ENCODE data around the gene ZNF710.
"Not testable (repeated sequence)": the region's sequence is repeated elsewhere in the genome, so short reads cannot be mapped to it uniquely, and the experiment has no call there.

Gene ZNF710

DNA sequence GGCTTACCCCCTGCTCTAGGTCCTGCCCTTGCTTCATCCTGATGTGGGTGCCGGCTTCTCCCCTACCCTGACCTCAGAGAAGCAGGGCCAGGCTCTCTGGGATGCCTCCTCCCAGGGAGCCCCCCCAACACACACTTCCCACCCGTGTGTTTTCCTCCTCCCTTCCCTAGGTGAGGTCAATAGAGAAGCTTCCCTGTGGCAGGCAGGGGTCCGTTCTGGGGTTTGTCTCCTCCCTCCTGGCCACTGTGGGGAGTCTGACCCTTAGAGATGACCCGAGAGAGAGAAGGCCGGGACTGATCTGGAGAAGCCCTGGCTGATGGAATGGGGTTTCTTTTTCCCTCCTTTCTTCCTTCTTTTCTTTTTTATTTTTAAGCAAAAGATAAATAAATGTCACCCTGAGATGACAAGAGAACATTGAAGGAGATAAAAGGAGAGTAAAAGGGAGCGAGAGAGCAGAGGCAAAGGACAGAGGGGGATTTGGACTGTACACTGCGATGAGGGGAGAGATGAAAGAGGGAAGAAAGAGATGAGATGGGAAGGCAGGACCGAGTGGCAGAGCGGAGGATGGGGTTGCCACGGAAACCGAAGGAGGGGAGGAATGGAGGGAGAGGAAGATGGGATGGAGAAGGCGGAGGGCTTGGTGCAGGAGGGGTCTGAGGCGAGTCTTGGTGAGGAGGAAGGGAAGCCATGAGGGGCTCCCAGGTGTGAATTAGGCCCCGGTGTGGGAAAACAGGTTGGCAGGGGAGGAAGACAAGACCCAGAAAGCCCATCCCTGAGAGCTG, 52.8 kb downstream of the ZNF710 start:
- H3K27ac ChIP-seq = no peak overlapping the region
- no peak for DNase-seq (ENCODE audit: low read depth, low spot score)

DNA sequence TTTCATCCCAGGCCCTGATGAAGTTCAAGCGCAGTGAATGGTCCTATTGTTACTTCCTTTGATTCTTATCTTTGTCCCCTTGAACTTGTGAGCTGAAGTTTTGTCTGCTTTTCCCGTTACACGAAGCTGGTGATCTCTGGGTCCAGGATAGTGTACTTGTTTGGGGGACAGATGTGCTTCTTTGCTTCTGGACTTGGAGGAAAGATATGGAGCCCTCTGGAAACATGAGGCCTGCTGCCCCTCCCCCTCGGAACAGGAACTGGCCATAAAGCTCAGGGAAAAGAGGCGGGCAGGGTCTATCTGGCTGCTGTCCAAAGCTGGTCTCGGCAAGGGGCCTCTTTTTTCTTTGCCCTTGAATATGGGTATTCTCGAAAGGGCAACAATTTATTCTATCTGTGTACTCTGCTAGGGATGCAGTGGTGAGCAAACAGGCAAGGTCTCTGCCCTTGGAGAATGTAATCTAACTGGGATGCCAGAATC, 53.5 kb downstream of the ZNF710 start:
- peak overlapping the region; percentile 30 for H3K27ac ChIP-seq
- DNase-seq (ENCODE audit: low read depth, low spot score) = no peak

DNA sequence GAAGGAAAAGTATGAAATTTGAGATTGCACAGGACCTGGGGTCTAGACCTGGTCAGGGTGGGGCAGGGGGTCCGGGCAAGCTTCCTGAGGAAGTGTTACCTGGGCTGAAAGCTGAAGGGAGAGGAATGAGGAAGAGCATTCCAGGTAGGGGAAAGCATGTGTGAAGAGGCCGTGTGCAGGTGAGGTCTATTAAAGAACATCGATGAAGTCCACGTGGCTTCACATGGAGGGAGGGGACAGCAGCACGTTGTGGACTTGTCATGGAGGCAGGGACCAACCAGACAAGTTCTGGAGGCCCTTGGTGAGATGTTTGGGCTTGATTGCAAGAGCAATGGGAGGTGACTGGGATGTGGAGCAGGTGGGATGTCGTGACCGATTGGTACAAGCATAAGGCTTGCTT, 54.1 kb downstream of the ZNF710 start:
- peak overlapping the region; percentile 30 for H3K27ac ChIP-seq
- DNase-seq (ENCODE audit: low read depth, low spot score) = no peak

- DNase-seq (ENCODE audit: low read depth, low spot score) = no peak
- H3K27ac ChIP-seq = no peak overlapping the region
These were observed 55.4 kb downstream of the ZNF710 start for GRCh38 chr15:90056529-90056928.

DNA sequence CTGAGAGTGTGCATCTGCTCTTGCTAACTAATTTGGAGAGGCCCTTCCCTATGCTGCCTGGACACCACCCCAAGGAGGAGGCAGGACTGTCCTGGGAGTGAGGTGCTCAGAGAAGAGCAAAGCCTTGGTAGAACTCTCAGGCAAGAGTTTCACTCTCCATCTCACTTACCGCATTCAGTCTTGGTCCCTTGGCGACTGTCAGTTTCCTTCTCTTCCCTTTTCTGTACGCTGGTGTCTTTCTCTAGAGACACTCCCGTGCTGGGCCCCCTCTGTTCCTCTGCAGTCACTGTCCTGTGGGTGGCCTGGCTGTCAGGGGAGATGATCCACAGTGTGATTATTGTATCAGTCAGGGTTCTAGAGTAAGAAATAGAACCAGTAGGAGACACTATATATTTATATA, 57.2 kb downstream of the ZNF710 start:
- H3K27ac ChIP-seq = peak overlapping the region; percentile 81
- no peak for DNase-seq (ENCODE audit: low read depth, low spot score)

DNA sequence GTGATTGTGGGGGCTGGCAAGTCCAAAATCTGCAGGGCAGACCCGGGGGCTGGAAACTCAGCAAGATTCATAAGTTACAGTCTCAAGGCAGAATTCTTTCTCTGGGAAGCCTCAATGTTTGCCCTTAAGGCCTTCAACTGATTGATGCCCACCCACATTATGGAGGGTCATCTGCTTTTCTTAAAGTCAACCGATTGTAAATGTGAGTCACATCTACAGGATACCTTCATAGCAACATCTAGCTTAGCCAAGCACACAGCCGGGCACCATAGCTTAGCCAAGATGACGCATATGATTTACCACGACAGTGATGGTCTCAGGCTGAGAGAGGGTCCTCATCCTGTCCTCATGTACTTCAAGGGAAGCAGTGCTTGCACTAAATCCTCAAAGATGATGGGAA, 57.7 kb downstream of the ZNF710 start:
- no peak for DNase-seq (ENCODE audit: low read depth, low spot score)
- H3K27ac ChIP-seq = peak overlapping the region; percentile 81

- no peak for DNase-seq (ENCODE audit: low read depth, low spot score)
- peak overlapping the region; percentile 81 for H3K27ac ChIP-seq
These were observed 58.3 kb downstream of the ZNF710 start for GRCh38 chr15:90059208-90059985.

- no peak for DNase-seq (ENCODE audit: low read depth, low spot score)
- peak overlapping the region; percentile 81 for H3K27ac ChIP-seq
These were observed 59.7 kb downstream of the ZNF710 start for GRCh38 chr15:90060797-90061196.

- H3K27ac ChIP-seq = peak overlapping the region; percentile 81
- no peak for DNase-seq (ENCODE audit: low read depth, low spot score)
These were observed 60.9 kb downstream of the ZNF710 start for GRCh38 chr15:90062023-90062442.

- peak; percentile 45 for DNase-seq (ENCODE audit: low read depth, low spot score)
- peak overlapping the region; percentile 81 for H3K27ac ChIP-seq
These were observed 61.4 kb downstream of the ZNF710 start for GRCh38 chr15:90062462-90062932.

DNA sequence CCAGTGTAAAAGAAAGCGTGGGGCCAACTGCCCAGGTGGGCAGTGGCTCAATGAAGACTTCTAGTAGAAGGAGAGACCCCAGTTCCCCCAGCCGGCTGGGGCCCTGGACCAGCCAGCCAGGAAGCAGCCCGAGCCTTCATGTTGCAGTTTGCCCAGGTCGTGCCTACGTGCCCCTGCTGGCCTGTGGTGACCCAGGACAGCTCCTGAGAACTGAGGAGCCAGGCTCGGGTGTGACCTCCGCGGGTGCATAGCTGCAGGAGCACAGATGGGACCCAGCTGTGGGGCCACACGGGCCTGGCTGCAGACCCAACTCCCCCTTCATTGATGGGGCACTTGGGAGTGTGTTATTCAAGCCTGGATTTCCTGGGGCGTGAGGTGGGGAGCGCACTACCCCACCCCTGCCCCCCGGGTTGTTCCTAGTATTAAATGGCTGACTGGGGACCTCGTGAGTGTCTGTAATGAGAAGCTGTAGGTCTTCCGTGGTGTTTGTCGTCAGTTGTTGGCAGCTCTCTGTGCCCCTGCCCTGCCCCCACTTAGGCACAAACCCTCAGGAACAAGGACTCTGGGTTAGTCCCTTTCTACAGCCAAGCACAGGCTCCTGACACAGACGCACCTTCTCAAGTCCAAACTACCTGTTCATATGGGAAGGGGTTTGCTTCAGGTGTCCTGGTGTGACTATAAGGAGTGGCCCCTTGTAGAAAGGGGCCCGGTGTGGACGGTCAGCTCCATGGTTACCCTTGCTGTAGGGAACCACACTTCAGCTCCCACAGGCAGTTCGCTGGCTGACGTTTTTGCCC, 62.0 kb downstream of the ZNF710 start:
- H3K27ac ChIP-seq = peak overlapping the region; percentile 81
- DNase-seq (ENCODE audit: low read depth, low spot score) = no peak

DNA sequence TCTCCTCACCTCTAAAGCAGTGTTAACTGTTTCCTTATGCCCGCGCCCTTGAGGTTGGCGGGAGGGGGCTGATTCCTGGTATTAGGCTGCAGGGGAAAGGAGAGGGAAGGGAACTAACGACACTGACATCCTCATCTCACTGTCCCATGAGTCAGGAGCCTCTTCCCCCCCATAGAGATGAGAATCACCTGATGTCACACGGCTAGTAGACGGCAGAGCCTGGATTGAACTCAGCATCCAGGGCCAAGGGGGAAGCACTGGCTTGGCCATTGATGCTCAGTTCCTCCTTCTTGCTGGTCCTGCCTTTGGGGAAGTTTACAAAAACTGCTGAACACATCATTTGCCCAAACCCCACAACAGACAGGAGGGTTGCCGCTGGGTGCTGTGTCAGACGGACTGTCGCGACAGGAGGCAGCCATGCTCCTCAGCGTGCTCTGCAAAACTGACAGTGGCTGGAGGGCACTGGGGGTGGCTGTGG, 62.7 kb downstream of the ZNF710 start:
- H3K27ac ChIP-seq = peak overlapping the region; percentile 81
- DNase-seq (ENCODE audit: low read depth, low spot score) = no peak

DNA sequence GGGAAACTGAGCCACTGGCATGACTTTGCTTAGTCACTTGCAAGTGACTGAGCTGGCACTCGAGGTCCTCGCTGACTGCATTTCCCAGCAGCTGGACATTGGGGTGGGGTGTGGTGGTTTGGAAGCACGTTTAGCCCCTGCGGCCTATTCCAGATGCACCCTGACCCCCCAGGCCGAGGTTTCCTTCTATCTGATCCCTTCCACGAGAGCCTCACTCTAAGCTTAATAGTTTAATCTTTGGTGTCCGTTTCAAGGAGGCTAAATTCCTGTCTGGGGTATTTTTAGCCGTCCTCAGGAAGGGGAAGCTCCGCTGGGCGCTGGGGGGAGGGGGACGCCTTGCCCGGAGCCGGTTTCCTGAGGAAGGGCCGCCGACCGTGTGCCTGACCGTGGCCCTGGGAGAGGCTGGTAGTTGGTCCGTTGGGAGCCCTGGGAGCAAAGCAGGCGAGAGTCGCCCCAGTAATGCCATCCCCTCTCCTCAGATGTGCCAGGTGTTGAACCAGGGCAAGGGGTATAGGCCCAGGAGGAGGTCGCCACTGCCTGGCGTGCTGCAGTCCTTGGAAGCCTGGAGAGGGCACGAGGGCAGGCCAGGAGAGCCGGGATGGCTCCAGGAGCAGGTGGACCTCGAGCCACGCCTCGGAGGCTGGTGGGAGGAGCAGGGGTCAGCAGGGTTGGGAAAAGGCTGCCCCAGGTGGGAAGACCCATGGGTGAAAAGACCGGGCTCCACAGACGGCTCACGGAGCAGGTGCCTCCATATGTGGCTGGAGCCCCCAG, 64.0 kb downstream of the ZNF710 start:
- no peak overlapping the region for H3K27ac ChIP-seq
- DNase-seq (ENCODE audit: low read depth, low spot score) = no peak

- H3K27ac ChIP-seq = no peak overlapping the region
- DNase-seq (ENCODE audit: low read depth, low spot score) = no peak
These were observed 64.5 kb downstream of the ZNF710 start for GRCh38 chr15:90065682-90066049.

- no peak overlapping the region for H3K27ac ChIP-seq
These were observed 66.2 kb downstream of the ZNF710 start for GRCh38 chr15:90067181-90067952.

DNA sequence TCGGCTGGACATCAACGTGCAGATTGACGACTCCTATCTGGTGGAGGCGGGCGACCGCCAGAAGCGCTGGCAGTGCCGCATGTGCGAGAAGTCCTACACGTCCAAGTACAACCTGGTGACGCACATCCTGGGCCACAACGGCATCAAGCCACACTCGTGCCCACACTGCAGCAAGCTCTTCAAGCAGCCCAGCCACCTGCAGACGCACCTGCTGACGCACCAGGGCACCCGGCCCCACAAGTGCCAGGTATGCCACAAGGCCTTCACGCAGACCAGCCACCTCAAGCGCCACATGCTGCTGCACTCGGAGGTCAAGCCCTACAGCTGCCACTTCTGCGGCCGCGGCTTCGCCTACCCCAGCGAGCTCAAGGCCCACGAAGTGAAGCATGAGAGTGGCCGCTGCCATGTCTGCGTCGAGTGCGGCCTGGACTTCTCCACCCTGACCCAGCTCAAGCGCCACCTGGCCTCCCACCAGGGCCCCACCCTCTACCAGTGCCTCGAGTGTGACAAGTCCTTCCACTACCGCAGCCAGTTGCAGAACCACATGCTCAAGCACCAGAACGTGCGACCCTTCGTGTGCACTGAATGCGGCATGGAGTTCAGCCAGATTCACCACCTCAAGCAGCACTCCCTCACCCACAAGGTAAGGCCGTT, 67.0 kb downstream of the ZNF710 start:
- H3K27ac ChIP-seq = no peak overlapping the region
- DNase-seq (ENCODE audit: low read depth, low spot score) = no peak

More at GRCh38 chr15:90067181-90067952, 66.2 kb downstream of the ZNF710 start:
- no peak for DNase-seq (ENCODE audit: low read depth, low spot score)

GRCh38 chr15:90070623-90071022, 69.5 kb downstream of the ZNF710 start:
- DNase-seq (ENCODE audit: low read depth, low spot score); H3K27ac ChIP-seq: not testable (repeated sequence)

- DNase-seq (ENCODE audit: low read depth, low spot score) = no peak
- H3K27ac ChIP-seq = no peak overlapping the region
These were observed 70.2 kb downstream of the ZNF710 start for GRCh38 chr15:90071220-90071807.

All from epithelial cell of prostate (primary cell).